ENCODE data around the gene SCYL1.
A peak's percentile ranks its signal among the peaks of the same experiment; 100 is the strongest.

- TF ChIP-seq CTCF (IDR thresholded peaks at IDR 0.05; ENCODE audit: low read depth, low read length) (no peak), POLR2A (IDR thresholded peaks at IDR 0.05; ENCODE audit: extremely low read depth, insufficient read length) (peak; percentile 69)
Observed at GRCh38 chr11:65524741-65525545, at the start of gene SCYL1.

All from NB4 (cell line).